Cardiac fibroblast (primary cell): ENCODE results near the gene EPHB1.

ENCODE experiments used
- DNase-seq, 2 donors: peaks; one replicate each; pipeline versions ENCODE4 v3.0.0 to v3.0.0-alpha.2; 2010; ENCODE audit warnings: low read depth in 2 of 2
- H3K4me3 ChIP-seq, 2 donors: replicated peaks in 1 of 2; 1 replicate in 1 of 2; 2 replicates in 1 of 2; pipeline ENCODE4 v1.5.1; 2011; ENCODE audit warnings: low read depth in 2 of 2, low read length in 2 of 2, mild to moderate bottlenecking in 2 of 2, moderate library complexity in 1 of 2
- CTCF ChIP-seq: IDR thresholded peaks from one replicate; pipeline ENCODE4 v1.5.1; 2011; ENCODE audit warnings: low read depth, mild to moderate bottlenecking, low read length, inconsistent platforms

Gene EPHB1

GRCh38 chr3:135140591-135140990, 345.5 kb downstream of the EPHB1 start:
- H3K4me3 ChIP-seq, result no peak overlapping the region
- no peak for DNase-seq
- TF ChIP-seq CTCF, result no peak

GRCh38 chr3:135141160-135141559, 346.1 kb downstream of the EPHB1 start:
- DNase-seq, result no peak
- no peak overlapping the region for H3K4me3 ChIP-seq
- TF ChIP-seq CTCF, result no peak

- no peak for TF ChIP-seq CTCF
- DNase-seq, result no peak
- H3K4me3 ChIP-seq, result no peak overlapping the region
Measured at GRCh38 chr3:135141672-135142071, 346.6 kb downstream of the EPHB1 start.

GRCh38 chr3:135142530-135142929, 347.5 kb downstream of the EPHB1 start:
- TF ChIP-seq CTCF, result no peak
- H3K4me3 ChIP-seq, result no peak overlapping the region
- no peak for DNase-seq

- no peak for TF ChIP-seq CTCF
- H3K4me3 ChIP-seq, result no peak overlapping the region
- no peak for DNase-seq
Measured at GRCh38 chr3:135143474-135143873, 348.4 kb downstream of the EPHB1 start.

- TF ChIP-seq CTCF, result no peak
- DNase-seq, result no peak
- H3K4me3 ChIP-seq, result no peak overlapping the region
Measured at GRCh38 chr3:135145581-135145980, 350.5 kb downstream of the EPHB1 start.

- H3K4me3 ChIP-seq, result no peak overlapping the region
- DNase-seq, result no peak
- no peak for TF ChIP-seq CTCF
Measured at GRCh38 chr3:135147657-135148056, 352.6 kb downstream of the EPHB1 start.
